GM18520 (cell line): Measurements from ENCODE around the gene GPR152.
A peak's percentile ranks its signal among the peaks of the same experiment; 100 is the strongest.
"Not testable (repeated sequence)": the region's sequence is repeated elsewhere in the genome, so short reads cannot be mapped to it uniquely, and the experiment has no call there.

ENCODE experiments used
- ATAC-seq: cut with Tn5 transposase; IDR thresholded peaks from one replicate; pipeline ENCODE4 v1.9.1; 2021; ENCODE audit not compliant: unreplicated experiment

GPR152 gene

DNA sequence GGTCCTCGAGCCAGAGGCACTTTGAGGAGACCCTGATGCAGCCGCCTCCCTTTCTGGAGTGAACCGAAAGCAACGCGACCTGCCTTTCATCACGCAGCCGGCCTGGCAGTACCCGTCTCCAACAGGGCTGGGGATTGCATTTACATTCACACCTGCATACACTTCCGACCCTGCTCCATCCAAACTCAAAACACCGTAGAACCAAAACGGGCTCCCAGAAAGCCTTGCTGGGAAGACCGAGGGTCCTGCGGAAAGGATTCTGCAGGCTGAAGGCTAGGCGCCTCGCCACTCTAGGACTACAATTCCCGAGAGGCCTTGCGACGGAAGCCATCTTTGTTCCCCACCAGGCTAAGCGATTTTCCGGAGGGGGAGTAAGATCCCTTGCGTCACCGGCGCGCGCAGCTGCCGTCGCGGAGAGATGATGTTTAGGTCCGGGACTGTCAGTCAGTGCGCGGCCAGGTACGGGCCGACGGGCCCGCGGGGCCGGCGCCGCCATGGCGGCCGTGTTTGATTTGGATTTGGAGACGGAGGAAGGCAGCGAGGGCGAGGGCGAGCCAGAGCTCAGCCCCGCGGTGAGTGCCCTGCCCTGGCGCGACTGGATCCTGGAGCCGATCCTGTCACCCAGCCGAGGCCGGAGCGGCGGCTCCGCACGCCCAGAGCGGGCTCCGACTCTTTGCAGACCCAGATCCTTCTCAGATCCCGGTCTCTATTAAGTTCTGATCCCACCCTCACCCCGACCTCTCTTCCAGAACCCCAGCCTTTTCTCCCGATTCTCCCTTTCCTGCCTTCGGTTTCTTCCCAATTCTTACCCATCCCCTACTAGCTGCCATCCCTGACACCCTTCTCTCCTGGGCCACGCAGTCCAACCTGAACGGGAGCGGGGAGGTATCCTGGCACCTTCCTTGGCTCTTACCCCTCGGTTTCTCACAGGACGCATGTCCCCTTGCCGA, 24.2 kb downstream of the GPR152 start, which contains the start of gene RPS6KB2:
TSS of gene RPS6KB2 (plus strand) at position 443 of the 950 bp plus-strand sequence. CDS start at position 495, 52 bp downstream.
- peak; percentile 81 for ATAC-seq

DNA sequence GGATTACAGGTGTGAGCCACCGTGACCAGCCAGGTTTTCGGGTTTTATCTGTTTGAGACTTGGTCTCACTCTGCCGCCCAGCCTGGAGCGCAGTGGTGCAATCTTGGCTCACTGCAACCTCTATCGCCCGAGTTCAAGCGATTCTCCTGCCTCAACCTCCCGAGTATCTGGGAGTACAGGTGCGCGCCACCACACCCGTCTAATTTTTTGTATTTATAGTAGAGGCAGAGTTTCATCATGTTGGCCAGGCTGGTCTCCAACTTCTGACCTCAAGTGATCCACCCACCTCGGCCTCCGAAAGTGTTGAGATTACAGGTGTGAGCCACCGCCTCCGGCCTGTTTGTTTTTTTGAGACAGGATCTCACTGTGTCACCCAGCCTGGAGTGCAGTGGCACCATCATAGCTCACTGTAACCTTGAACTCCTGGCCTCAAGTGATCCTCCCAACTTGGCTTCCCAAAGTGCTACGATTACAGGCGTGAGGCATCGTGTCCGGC, 25.1 kb downstream of the GPR152 start:
- ATAC-seq = not testable (repeated sequence)

DNA sequence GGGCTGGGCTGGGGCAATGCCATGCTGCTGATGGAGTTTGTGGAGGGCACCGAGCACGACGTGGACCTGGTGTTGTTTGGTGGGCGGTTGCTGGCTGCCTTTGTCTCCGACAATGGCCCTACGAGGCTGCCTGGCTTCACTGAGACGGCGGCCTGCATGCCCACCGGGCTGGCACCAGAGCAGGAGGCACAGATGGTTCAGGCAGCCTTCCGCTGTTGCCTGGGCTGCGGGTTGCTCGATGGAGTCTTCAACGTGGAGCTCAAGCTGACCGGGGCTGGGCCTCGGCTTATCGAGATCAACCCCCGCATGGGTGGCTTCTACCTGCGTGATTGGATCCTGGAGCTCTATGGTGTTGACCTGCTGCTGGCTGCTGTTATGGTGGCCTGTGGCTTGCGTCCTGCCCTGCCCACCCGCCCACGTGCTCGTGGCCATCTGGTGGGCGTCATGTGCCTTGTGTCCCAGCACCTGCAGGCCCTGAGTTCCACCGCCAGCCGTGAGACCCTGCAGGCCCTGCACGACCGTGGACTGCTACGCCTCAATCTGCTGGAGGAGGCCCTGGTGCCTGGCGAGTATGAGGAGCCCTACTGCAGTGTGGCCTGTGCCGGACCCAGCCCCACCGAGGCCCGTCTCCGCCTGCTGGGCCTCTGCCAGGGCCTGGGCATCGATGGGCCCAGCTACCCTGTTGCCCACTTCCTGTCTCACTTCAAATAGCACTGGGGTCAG, 28.5 kb downstream of the GPR152 start:
- no peak for ATAC-seq

DNA sequence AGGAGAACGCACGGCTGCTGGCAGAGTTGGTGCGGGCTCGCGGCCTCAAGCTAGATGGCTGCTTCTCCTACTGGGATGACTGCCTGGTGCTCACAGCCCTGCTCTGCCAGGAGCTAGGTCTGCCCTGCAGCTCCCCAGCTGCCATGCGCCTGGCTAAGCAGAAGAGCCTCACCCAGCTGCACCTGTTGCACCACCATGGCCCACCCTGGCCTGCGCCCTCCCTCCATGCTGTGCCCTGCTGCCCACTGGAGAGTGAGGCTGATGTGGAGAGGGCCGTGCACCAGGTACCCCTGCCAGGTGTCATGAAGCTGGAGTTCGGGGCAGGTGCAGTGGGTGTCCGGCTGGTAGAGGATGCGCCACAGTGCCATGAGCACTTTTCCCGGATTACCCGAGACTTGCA, 29.1 kb downstream of the GPR152 start:
- ATAC-seq = no peak

DNA sequence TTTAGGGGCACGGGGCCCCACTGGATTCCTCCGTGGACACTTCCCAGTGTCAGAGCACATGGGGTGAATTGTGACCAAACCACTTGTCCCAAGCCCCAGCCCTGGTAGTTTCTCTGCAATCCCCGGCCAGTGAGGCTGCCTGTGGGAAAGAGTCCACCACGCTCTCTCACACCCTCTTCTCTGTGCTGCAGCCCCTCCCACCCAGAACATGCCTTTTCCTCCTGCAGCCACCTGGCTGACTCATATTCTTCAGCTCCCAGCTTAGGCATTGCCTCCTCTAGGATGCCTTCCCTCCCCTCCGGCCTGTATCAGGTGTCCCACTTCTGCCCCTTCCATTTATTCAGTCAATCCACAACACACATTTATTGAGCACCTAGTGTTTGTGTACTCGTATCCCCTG, 29.6 kb downstream of the GPR152 start:
- ATAC-seq = no peak

DNA sequence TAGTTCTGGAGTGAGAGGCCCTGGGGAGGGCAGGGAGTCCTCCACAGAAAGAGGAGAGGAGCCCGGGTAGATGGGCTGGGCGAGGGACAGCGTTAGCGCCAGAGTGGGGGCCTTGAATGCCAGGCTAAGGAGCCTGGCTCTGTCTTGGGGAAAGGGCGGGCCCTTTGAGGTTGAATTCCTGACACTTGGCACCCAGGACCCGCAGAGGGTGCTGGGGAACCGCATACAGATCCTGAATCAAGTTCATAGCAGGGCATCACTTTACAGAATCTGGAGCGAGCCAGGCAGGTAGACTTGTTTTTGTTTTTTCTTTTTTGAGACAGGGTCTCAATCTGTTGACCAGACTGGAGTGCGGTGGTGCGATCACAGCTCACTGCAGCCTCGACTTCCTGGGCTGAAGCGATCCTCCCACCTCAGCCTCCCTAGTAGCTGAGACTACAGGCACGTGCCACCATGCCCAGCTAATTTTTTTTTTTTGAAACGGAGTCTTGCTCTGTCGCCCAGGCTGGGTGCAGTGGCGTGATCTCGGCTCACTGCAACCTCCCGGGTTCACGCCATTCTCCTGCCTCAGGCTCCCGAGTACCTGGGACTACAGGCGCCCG, 31.0 kb downstream of the GPR152 start:
- ATAC-seq = no peak

DNA sequence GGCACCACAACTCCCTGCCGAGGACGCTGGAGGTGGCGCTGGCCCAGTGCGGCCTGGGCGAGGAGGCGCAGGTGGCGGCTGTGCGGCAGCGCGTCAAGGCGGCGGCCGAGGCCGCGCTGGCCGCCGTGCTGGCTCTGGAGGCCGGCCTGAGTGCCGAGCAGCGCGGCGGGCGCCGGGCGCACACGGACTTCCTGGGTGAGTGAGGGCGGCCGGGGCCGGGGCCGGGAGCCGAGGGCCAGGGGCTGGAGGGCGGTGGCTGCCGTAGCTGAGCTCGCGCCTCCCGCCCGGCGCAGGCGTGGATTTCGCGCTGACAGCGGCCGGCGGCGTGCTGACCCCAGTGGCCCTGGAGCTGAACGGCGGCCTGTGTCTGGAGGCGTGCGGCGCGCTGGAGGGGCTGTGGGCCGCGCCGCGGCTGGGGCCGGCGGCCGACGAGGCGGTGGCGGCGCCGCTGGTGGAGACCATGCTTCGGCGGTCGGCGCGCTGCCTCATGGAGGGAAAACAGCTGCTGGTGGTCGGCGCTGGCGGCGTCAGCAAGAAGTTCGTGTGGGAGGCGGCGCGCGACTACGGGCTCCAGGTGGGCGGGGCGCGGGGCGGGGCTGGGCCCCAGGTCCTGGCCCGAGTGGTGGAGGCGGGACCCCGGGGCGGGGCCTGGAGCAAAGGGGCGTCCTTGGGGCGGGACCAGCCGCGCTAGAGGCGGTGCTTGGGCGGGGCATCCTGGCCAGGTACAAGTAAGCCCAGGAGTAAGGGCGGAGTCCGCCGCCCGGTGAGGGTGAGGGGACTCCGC, 31.7 kb downstream of the GPR152 start:
- peak; percentile 82 for ATAC-seq

DNA sequence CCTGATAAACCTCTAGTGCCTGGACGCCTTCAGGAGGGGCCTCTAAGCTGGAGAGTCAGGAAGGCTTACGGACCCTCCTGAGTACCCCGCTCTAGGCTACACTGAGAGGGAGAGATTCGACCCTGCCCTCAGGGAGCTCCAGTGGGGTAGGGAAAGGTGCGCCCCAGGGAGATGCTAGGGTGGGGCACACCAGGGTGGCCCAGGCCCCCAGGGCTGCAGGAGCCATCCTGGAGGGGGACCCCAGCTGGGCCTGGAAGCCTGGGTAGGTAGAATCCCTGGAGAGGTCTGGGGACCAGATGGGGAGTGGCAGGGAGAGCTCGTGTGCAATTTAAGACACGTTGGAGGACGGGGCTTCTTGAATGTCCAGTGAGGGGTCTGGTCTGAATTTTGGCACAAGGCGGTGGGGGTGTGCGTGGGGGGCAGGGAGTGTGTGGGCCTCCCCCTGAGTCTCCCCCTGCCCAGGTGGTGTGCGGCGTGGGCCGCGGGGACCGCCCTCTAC, 32.3 kb downstream of the GPR152 start:
- no peak for ATAC-seq

DNA sequence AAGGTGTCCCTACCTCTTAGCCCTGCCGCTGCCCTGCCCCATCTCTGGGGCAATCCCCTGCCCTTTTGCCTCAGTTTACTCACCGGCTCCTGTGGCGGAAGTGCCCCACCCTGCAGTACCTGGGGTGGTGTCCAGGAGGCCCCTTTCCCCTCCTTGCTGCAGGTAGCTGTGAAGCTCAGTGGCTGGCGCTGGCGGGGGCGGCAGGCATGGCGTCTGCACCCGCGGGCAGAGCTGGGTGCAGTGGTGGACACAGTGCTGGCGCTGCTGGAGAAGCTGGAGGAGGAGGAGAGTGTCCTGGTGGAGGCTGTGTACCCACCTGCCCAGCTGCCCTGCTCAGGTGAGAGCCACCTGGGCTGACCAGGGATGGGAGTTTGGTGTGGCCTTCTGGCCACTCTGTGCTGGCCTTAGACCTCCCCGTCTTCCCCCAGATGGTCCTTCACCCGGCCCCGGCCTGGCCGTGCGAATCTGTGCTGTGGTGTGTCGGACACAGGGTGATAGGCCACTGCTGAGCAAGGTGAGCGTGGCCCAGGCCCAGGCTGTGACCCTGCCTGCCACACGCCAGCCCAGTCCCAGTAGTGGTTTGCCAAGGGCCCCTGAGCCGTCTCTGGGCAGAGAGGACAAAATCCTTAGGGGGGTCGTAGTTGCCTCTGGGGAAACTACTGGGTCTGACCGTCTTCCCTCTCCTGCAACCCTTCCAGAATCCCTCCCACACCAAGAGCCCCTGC, 33.0 kb downstream of the GPR152 start:
- no peak for ATAC-seq

DNA sequence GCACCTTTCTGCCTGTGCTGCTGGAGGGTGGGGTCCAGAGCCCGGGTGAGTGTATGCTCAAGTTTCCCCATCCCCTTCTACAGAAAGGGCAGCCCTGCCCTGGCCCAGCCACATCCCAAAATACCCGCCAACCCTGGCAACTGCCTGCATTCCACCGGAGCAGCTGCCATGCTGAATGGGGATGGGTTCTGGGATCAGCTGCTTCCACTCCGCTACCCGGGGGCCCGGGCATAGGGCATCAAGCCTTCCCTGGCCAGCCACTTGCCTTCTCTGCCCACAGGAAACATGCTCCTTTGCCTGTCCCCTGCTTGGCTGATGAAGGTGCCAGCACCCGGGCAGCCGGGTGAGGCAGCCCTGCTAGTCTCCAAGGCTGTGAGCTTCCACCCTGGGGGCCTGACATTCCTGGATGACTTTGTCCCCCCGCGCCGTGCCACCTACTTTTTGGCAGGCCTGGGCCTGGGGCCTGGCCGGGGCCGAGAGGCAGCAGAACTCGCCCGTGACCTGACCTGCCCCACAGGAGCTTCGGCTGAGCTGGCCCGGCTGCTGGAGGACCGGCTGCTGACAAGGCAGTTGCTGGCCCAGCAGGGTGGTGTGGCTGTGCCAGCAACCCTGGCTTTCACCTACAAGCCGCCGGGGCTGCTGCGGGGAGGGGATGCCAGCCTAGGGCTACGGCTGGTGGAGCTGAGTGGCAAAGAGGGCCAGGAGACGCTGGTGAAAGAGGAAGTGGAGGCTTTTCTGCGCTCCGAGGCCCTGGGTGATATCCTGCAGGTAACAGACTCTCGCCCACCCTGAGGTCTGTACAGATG, 33.9 kb downstream of the GPR152 start:
- no peak for ATAC-seq

DNA sequence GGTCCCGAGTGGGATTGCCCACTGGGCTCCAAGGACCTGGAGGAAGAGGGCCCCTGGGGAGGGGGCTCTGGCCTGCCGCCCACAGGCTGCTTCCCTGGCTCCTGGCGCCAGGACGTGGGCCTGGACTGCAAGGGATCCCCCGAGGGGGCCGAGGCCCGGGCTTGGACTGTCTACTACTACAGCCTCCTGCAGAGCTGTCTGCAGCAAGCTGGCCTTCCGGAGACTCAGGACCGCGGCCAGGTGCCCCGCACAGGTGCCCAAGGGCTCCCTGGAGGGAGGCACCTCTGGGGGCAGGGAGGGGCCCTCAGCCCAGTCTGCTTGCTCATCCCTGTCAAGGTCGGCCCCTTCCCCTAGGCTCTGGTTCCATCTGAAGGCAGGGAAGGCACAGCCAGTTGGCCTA, 35.1 kb downstream of the GPR152 start:
- ATAC-seq = no peak

DNA sequence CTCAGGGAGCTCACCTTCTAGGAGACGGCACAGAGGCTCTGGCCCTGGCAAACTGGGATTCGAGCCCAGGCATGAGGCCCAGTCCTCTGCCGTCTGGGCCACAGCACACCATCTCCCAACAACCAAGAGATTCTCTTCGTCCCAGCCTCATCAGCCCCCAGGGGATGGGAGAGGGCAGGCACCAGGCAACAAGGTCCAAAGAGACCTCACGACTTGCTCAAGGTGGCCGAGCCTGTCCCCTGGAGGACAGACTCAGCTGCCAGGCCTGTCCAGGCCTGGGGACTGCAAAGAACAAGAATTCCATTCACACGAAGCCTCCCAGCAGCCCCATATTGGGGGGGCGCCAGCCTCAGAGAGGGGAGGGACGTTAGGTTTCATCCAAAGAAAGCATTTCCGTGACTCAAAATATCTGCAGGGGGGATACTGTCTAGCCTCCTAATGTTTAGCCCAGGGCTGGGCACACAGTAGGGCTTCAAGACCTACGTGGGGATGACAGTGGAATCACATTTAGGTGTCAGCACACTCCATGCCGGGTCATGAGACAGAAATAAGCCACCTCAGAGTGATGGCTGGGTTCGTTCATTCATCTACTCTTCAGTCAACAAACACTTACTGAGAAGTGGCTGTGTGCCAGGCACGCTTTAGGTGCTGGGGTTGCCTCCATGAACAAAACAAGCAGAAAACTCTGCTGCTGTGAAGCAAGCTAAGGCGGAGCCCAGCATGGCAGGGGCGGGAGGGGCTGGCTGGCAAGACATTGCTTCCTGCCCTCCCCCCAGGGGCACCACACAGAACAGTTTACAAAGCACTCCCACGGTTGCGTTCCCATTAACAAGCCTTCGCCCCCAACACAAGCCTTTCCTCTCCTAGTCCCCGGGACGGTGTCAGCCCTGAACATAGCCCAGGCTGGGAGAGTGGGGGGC, 35.9 kb downstream of the GPR152 start:
- no peak for ATAC-seq

DNA sequence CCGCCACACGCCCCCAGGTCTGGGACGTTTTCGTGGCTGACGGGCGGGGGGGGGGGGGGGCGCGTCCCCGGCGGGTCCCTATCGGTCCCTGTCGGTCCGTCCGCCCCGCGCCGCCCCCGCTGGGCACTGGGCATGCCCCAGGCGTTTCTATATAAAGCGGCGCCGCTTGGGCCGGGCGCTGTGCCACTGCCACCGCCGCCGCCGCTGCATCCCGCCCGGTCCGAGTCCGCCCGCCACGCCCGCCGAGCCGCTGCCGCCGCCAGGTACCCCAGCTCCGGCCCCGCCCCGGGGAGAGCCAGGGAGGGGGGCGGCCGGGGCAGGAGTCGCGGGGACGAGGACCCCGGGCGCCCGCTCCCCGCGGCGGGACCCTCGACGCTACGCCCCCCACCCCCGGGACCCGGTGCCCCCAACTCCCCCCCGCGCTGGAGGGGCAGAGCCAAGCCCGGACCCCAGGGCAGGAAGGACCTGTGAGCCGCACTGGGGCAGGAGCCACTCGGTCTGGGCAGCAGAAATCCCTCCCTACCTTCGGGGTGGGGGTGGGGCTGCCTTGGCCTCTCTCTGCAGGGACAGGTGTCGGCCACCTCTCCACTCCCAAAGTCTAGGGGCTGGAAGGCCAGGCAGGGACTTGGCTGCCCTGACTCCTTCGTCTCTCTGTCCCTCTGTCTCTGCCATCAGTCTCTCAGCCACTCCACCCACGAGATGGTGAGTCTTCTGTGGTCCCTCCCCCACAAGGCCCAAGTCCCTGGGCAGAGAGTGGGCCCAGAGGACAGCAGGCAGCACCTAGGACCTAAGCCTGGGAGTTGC, 36.8 kb downstream of the GPR152 start, which contains the start of gene CARNS1:
TSS of gene CARNS1 (plus strand) at position 178 of the 804 bp plus-strand sequence. CDS start at position 700, 522 bp downstream.
- no peak for ATAC-seq

DNA sequence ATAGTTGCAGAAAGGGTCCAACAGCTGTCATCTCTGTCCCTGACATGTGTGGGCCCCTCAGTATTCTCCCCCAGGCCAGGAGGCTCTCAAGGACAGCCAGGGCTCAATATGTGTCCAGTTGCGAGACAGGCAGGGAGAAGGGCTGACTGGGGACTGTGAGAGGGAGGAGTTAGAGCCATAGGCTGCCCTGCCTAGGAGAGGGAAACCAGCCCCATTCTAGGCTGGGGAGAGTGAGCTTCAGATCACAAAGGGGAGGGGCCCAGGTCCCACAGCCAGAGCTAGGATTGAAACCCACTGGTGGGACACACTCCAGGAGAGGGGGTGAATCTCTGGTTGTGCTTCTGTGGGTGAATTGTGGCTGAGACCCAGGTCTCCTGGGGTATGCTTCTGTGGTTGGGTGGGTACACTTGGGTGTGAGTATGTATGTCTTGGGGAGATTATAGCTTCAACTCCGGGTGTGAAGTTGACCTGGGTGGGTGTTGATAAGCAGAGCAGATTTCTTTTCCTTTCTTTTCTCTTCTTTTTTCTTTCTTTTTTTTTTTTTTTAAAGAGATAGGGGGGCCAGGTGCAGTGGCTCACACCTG, 39.2 kb downstream of the GPR152 start:
- no peak for ATAC-seq

DNA sequence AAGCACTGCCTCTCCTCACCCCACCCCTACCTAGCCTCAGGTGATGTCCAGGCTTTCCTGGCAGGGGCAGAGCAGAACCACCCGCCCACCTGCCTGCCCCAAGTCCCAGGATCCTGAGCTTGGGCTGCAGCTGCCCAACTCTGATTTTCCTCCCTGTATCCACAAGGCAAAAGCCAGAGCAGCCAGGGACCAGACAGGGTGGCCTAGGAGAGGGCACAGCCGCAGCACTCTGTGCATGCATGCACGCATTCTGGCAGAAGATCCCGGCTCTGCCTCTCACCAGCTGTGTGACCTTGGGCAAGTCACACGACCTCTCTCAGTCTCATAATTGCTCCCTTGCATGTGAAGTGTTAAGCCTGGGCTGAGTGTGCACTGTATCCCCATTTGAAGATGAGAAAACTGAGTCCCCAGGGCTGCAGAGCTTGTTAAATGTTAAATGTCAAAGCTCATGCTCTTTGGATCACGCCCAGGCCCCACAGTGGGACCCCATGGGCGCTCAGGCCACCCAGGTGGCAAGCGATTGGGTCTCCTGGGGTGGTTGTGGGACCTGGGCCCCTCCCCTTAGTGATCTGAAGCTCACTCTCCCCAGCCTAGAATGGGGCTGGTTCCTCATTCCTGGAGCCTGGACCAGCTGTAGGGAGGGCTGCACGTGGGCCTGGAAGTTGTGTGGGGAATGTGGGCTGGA, 39.9 kb downstream of the GPR152 start:
- no peak for ATAC-seq

DNA sequence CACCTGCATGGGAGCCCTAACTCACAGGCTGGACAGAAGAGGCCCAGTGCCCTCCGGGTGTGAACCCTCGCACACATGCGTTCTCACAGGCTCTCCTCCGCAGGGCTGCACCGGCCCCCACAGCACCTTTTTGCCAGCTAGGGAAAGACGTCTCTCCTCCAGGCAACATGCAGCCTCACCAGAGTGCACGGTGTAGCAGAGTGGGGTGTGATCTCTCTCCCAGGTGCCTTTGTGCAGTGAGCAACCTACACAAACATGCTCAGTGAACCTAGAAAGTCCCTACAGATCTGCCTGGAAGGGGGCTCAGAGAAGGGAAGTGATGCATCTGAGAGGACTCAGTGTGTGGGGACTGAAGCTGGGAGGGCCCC, 40.8 kb downstream of the GPR152 start:
- no peak for ATAC-seq
